ENCODE measurements around the gene LMAN2.
A peak's percentile ranks its signal among the peaks of the same experiment; 100 is the strongest.

The LMAN2 gene

GRCh38 chr5:177325868-177326381 lies 25.5 kb downstream of the LMAN2 start:
- DNase-seq: no peak

GRCh38 chr5:177320879-177321278 lies 30.6 kb downstream of the LMAN2 start:
- DNase-seq: no peak

- peak; percentile 35 to 39 for DNase-seq
Observed at GRCh38 chr5:177319913-177320588, 31.4 kb downstream of the LMAN2 start.

- DNase-seq: peak; percentile 82 to 85
Observed at GRCh38 chr5:177317959-177318377, 33.5 kb downstream of the LMAN2 start.

GRCh38 chr5:177316005-177316404 lies 35.5 kb downstream of the LMAN2 start:
- DNase-seq: no peak

- DNase-seq: no peak
Observed at GRCh38 chr5:177315411-177315810, 36.1 kb downstream of the LMAN2 start.

GRCh38 chr5:177314376-177315342 lies 36.8 kb downstream of the LMAN2 start:
- DNase-seq: no peak

GRCh38 chr5:177313561-177314259 lies 37.8 kb downstream of the LMAN2 start:
- no peak for DNase-seq

GRCh38 chr5:177312649-177313181 lies 38.8 kb downstream of the LMAN2 start:
- peak; percentile 72 to 79 for DNase-seq

- DNase-seq: peak; percentile 98 to 99
Observed at GRCh38 chr5:177311723-177312648, 39.5 kb downstream of the LMAN2 start, which contains the start of gene MXD3. Gene MXD3 (minus strand): TSS chr5:177311898. CDS start chr5:177311830, 68 bp downstream.

GRCh38 chr5:177311392-177311722 lies 40.1 kb downstream of the LMAN2 start:
- DNase-seq: no peak

- peak; percentile 45 to 46 for DNase-seq
Observed at GRCh38 chr5:177310757-177311391, 40.6 kb downstream of the LMAN2 start.

- no peak for DNase-seq
Observed at GRCh38 chr5:177310332-177310731, 41.1 kb downstream of the LMAN2 start.

- peak; percentile 82 to 85 for DNase-seq
Observed at GRCh38 chr5:177309351-177310191, 41.9 kb downstream of the LMAN2 start.

GRCh38 chr5:177308740-177309139 lies 42.7 kb downstream of the LMAN2 start:
- no peak for DNase-seq

- peak in 1 of 2 experiments; percentile 22 for DNase-seq
Observed at GRCh38 chr5:177307544-177308363, 43.7 kb downstream of the LMAN2 start.

GRCh38 chr5:177306674-177307543 lies 44.6 kb downstream of the LMAN2 start:
- DNase-seq: peak in 1 of 2 experiments; percentile 22

- DNase-seq: peak in 1 of 2 experiments; percentile 21
Observed at GRCh38 chr5:177306103-177306640, 45.3 kb downstream of the LMAN2 start.

All from activated T-cell treated with anti-CD3 and anti-CD28 coated beads, Interleukin-2, amount 50 U/mL, for 48 hours (primary cell).